ENCODE data around the gene RAPGEF4.
A peak's percentile ranks its signal among the peaks of the same experiment; 100 is the strongest.

The RAPGEF4 gene

GRCh38 chr2:173064151-173064805 is 328.6 kb downstream of the RAPGEF4 start:
- H3K4me3 ChIP-seq (ENCODE audit: low read depth, low read length) = no peak overlapping the region
- TF ChIP-seq CTCF (IDR thresholded peaks at IDR 0.05; ENCODE audit: control insufficient read depth, extremely low read depth, insufficient read depth) = no peak
- no peak for DNase-seq (ENCODE audit: low read depth)

- H3K4me3 ChIP-seq (ENCODE audit: low read depth, low read length) = no peak overlapping the region
- DNase-seq (ENCODE audit: low read depth) = no peak
- TF ChIP-seq CTCF (IDR thresholded peaks at IDR 0.05; ENCODE audit: control insufficient read depth, extremely low read depth, insufficient read depth) = no peak
Measured at GRCh38 chr2:173066887-173067676, 331.4 kb downstream of the RAPGEF4 start.

GRCh38 chr2:173075056-173075780 is 339.6 kb downstream of the RAPGEF4 start:
- peak overlapping the region; percentile 55 for H3K4me3 ChIP-seq (ENCODE audit: low read depth, low read length)
- no peak for TF ChIP-seq CTCF (IDR thresholded peaks at IDR 0.05; ENCODE audit: control insufficient read depth, extremely low read depth, insufficient read depth)
- no peak for DNase-seq (ENCODE audit: low read depth)

GRCh38 chr2:173075781-173076580 is 340.3 kb downstream of the RAPGEF4 start, which contains the start of gene MAP3K20:
Gene MAP3K20, plus strand, starts transcription at chr2:173075846. Its CDS starts 15,186 bp downstream, at chr2:173091032.
- DNase-seq (ENCODE audit: low read depth) = no peak
- peak; percentile 62 for TF ChIP-seq CTCF (IDR thresholded peaks at IDR 0.05; ENCODE audit: control insufficient read depth, extremely low read depth, insufficient read depth)
- peak within 1 kb of the TSS; percentile 55 for H3K4me3 ChIP-seq (ENCODE audit: low read depth, low read length)

GRCh38 chr2:173076581-173077345 is 341.1 kb downstream of the RAPGEF4 start:
- no peak for TF ChIP-seq CTCF (IDR thresholded peaks at IDR 0.05; ENCODE audit: control insufficient read depth, extremely low read depth, insufficient read depth)
- H3K4me3 ChIP-seq (ENCODE audit: low read depth, low read length) = peak overlapping the region; percentile 55
- DNase-seq (ENCODE audit: low read depth) = no peak
